H1 (cell line): Measurements from ENCODE around the gene LIPC. TPM values are rescaled to one million over a fixed set of nuclear protein-coding genes. Genes with fewer than 3 reads are reported as not detected.

ENCODE experiments used
- CBX8 ChIP-seq: fragments of 300-800, 300-1000 bp; sonication (generic); IDR thresholded peaks from 2 replicates; pipeline ENCODE4 v1.7.1; 2016; ENCODE audit warnings: low read depth, low read length, borderline replicate concordance
- CEBPB ChIP-seq: IDR thresholded peaks from 2 replicates; pipeline ENCODE4 v1.6.1; 2012; ENCODE audit warnings: low read depth, low read length
- CHD7 ChIP-seq: fragments of 300-600 bp; sonication (generic); IDR thresholded peaks from 2 replicates; pipeline ENCODE4 v1.7.1; 2012; ENCODE audit warnings: low read length, moderate library complexity, mild to moderate bottlenecking, inconsistent platforms; ENCODE audit not compliant: insufficient replicate concordance
- EGR1 ChIP-seq: IDR thresholded peaks from 2 replicates; pipeline ENCODE4 v1.6.1; 2011; ENCODE audit warnings: low read depth, low read length, borderline replicate concordance
- SRF ChIP-seq: IDR thresholded peaks from 2 replicates; pipeline ENCODE4 v1.6.1; 2011; ENCODE audit warnings: mild to moderate bottlenecking, low read depth, low read length, moderate library complexity
- YY1 ChIP-seq: IDR thresholded peaks from 2 replicates; pipeline ENCODE4 v1.6.1; 2011; ENCODE audit warnings: low read depth, mild to moderate bottlenecking, low read length
- polyA plus RNA-seq, 7 experiments: library from polyadenylated mRNA; depleted of rRNA in 3 of 7; stranded (reverse) in 5 of 7; unstranded in 2 of 7; fragments of >200 nt in 5 of 7; fragments of 200-250 nt in 2 of 7; gene quantifications; 1 replicate in 5 of 7; 2 replicates in 1 of 7; 4 replicates in 1 of 7; pipeline versions ENCODE4 v1.2.1 to v1.2.3, GENCODE V29; 2011 to 2013; ENCODE audit warnings: missing spikeins in 2 of 7, mixed read lengths in 2 of 7
- total RNA-seq: library from RNA; stranded (reverse); fragmentation: NEBNext Ultra II Directional; extraction: Animal tissue kit (Norgen Biotek cat#: 25700); gene quantifications from 2 replicates; pipeline ENCODE4 v1.2.1, GENCODE V29; 2021

The LIPC gene
- total and polyA plus RNA-seq, 2 of the 8 experiments (the other 6 are each of a cell fraction or from before 2014, with no cell fraction given) = not detected

- TF ChIP-seq CHD7 (no peak), CEBPB (no peak), CBX8 (no peak), YY1 (no peak), EGR1 (no peak), SRF (no peak)
These were observed 14.8 kb upstream of the LIPC start (continued) for GRCh38 chr15:58416963-58417362.
